Mesothelial cell of epicardium (in vitro differentiated cells): Measurements from ENCODE around the gene LILRA5. TPM values are rescaled to one million over a fixed set of nuclear protein-coding genes. Genes with fewer than 3 reads are reported as not detected.

Experiments used
- DNase-seq, 2 experiments: peaks; one replicate each; pipeline ENCODE4 v3.0.0; 2021; ENCODE audit warnings: low spot score in 2 of 2; ENCODE audit not compliant: unreplicated experiment in 2 of 2
- H3K27ac Mint-ChIP-seq: 2 replicates; pipeline ENCODE4 v1.8.0; 2021; ENCODE audit warnings: mixed read lengths
- H3K27me3 Mint-ChIP-seq: 2 replicates; pipeline ENCODE4 v1.8.0; 2021; ENCODE audit warnings: low read depth, mixed read lengths
- H3K36me3 Mint-ChIP-seq: 2 replicates; pipeline ENCODE4 v1.8.0; 2021; ENCODE audit warnings: mixed read lengths
- H3K4me1 Mint-ChIP-seq: 2 replicates; pipeline ENCODE4 v1.8.0; 2021; ENCODE audit warnings: mixed read lengths
- H3K4me3 Mint-ChIP-seq: 2 replicates; pipeline ENCODE4 v1.8.0; 2021; ENCODE audit warnings: mild to moderate bottlenecking, moderate library complexity, mixed read lengths
- H3K9me3 Mint-ChIP-seq: 2 replicates; pipeline ENCODE4 v1.8.0; 2021; ENCODE audit warnings: mixed read lengths
- CTCF ChIP-seq: fragments of 200-600 bp; sonication (generic); IDR thresholded peaks from one replicate; pipeline ENCODE4 v1.5.0; 2021; ENCODE audit warnings: antibody characterized with exemption; ENCODE audit not compliant: unreplicated experiment
- total RNA-seq: library from RNA; stranded (reverse); gene quantifications from 3 replicates; pipeline ENCODE4 v1.2.1, GENCODE V29; 2021

LILRA5 gene
- total RNA-seq, 1 donor from 2014 or later = not detected

- no peak overlapping the region for H3K27ac Mint-ChIP-seq
- no peak for DNase-seq
These were observed 3.0 kb upstream of the LILRA5 start for GRCh38 chr19:54315956-54316355.

GRCh38 chr19:54312011-54312410, 955 bp downstream of the LILRA5 start:
- no peak for TF ChIP-seq CTCF

More at GRCh38 chr19:54315956-54316355, 3.0 kb upstream of the LILRA5 start:
- no peaks in the 10 kb centered on the region for H3K4me1 Mint-ChIP-seq
- no peaks in the 10 kb centered on the region for H3K36me3 Mint-ChIP-seq
- H3K27me3 Mint-ChIP-seq = peaks cover 10% of the 10 kb centered on the region
- TF ChIP-seq CTCF = no peak
- peaks cover 11% of the 10 kb centered on the region for H3K9me3 Mint-ChIP-seq
- H3K4me3 Mint-ChIP-seq = no peak overlapping the region

GRCh38 chr19:54311486-54311885, 1.5 kb downstream of the LILRA5 start:
- no peak for DNase-seq
- H3K27me3 Mint-ChIP-seq = peaks cover 10% of the 10 kb centered on the region
- peaks cover 7% of the 10 kb centered on the region for H3K9me3 Mint-ChIP-seq
- H3K4me1 Mint-ChIP-seq = no peaks in the 10 kb centered on the region
- no peak overlapping the region for H3K4me3 Mint-ChIP-seq
- no peaks in the 10 kb centered on the region for H3K36me3 Mint-ChIP-seq
- H3K27ac Mint-ChIP-seq = no peak overlapping the region
- TF ChIP-seq CTCF = no peak

More at GRCh38 chr19:54312011-54312410, 955 bp downstream of the LILRA5 start:
- Mint-ChIP-seq H3K4me3 (no peak overlapping the region), H3K27me3 (peaks cover 10% of the 10 kb centered on the region), H3K9me3 (peaks cover 4% of the 10 kb centered on the region), H3K4me1 (no peaks in the 10 kb centered on the region), H3K36me3 (no peaks in the 10 kb centered on the region), H3K27ac (no peak overlapping the region)
- no peak for DNase-seq

- no peak overlapping the region for H3K4me3 Mint-ChIP-seq
- DNase-seq = no peak
- peaks cover 6% of the 10 kb centered on the region for H3K27me3 Mint-ChIP-seq
- no peak for TF ChIP-seq CTCF
- no peak overlapping the region for H3K27ac Mint-ChIP-seq
- H3K9me3 Mint-ChIP-seq = peaks cover 7% of the 10 kb centered on the region
- no peaks in the 10 kb centered on the region for H3K4me1 Mint-ChIP-seq
- no peaks in the 10 kb centered on the region for H3K36me3 Mint-ChIP-seq
These were observed 2.4 kb downstream of the LILRA5 start for GRCh38 chr19:54310543-54310942.

- no peak for DNase-seq
- H3K9me3 Mint-ChIP-seq = peaks cover 10% of the 10 kb centered on the region
- H3K4me1 Mint-ChIP-seq = no peaks in the 10 kb centered on the region
- no peaks in the 10 kb centered on the region for H3K36me3 Mint-ChIP-seq
- H3K27me3 Mint-ChIP-seq = peaks cover 6% of the 10 kb centered on the region
- TF ChIP-seq CTCF = no peak
- H3K4me3 Mint-ChIP-seq = no peak overlapping the region
- H3K27ac Mint-ChIP-seq = no peak overlapping the region
These were observed 3.2 kb downstream of the LILRA5 start for GRCh38 chr19:54309811-54310210.
